ENCODE data around the gene CPNE4. TPM values are rescaled to one million over a fixed set of nuclear protein-coding genes. Genes with fewer than 3 reads are reported as not detected.

The CPNE4 gene
- total and polyA plus RNA-seq, 2 donors (not counting 3 experiments of a cell fraction or from before 2014, with no cell fraction given): not detected

DNA sequence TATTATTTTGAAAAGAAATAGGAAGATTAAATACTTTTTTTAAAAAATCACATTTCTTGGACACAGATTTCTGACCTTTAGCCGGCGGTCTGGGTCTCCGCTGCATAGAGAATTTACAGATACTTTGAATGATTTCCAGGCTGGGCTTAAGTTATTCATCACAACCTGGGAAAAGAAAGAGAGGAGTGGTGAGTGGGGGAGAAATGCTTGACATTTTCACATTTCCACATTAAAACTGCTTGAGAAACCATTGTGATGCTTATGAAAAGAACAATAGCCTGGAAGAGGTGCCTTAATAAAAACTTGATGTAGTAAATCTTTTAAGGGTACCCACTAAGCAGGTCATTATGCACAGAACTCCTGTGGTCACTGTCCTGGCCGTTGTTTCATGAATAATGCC lies 365.2 kb downstream of the CPNE4 start:
- POLR2A ChIA-PET: no interaction called here
- TF ChIP-seq GATA2 (IDR thresholded peaks at IDR 0.05; ENCODE audit: insufficient read depth, insufficient read length, low read depth, low read length): no peak
- no peak for TF ChIP-seq JUN (IDR thresholded peaks at IDR 0.05; ENCODE audit: borderline replicate concordance, insufficient read depth, insufficient read length, low read depth)
- TF ChIP-seq POLR2AphosphoS5 (IDR thresholded peaks at IDR 0.05; ENCODE audit: insufficient read depth, low read depth, low read length): no peak
- TF ChIP-seq POLR2A (IDR thresholded peaks at IDR 0.05; ENCODE audit: low read depth, low read length): no peak
- TF ChIP-seq FOS (IDR thresholded peaks at IDR 0.05; ENCODE audit: borderline replicate concordance, insufficient read depth, low read length): no peak
- no peak for TF ChIP-seq MYC (IDR thresholded peaks at IDR 0.05; ENCODE audit: low read depth, low read length)
- TF ChIP-seq, protein P1, sequence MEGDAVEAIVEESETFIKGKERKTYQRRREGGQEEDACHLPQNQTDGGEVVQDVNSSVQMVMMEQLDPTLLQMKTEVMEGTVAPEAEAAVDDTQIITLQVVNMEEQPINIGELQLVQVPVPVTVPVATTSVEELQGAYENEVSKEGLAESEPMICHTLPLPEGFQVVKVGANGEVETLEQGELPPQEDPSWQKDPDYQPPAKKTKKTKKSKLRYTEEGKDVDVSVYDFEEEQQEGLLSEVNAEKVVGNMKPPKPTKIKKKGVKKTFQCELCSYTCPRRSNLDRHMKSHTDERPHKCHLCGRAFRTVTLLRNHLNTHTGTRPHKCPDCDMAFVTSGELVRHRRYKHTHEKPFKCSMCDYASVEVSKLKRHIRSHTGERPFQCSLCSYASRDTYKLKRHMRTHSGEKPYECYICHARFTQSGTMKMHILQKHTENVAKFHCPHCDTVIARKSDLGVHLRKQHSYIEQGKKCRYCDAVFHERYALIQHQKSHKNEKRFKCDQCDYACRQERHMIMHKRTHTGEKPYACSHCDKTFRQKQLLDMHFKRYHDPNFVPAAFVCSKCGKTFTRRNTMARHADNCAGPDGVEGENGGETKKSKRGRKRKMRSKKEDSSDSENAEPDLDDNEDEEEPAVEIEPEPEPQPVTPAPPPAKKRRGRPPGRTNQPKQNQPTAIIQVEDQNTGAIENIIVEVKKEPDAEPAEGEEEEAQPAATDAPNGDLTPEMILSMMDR (IDR thresholded peaks at IDR 0.05; ENCODE audit: extremely low read depth in 1 of 2, insufficient read depth in 1 of 2, low read depth in 1 of 2, low read length in 2 of 2): no peak
- TF ChIP-seq MAX (IDR thresholded peaks at IDR 0.05; ENCODE audit: insufficient read depth, insufficient read length): no peak
- no peak for TF ChIP-seq EZH2 (IDR thresholded peaks at IDR 0.05; ENCODE audit: borderline replicate concordance, low read depth, low read length, severe bottlenecking)
- Histone ChIP-seq H3K27ac (ENCODE audit: insufficient read depth, low read depth, low read length) (no peak overlapping the region), H3K4me1 (ENCODE audit: control insufficient read depth, extremely low read depth, insufficient read depth, low read length) (no peaks in the 10 kb centered on the region), H4K20me1 (replicated peaks; ENCODE audit: control insufficient read depth, extremely low read depth, insufficient read depth, low read length) (no peaks in the 10 kb centered on the region), H3K36me3 (ENCODE audit: control insufficient read depth in 2 of 2, extremely low read depth in 1 of 2, insufficient read depth in 2 of 2, low read length in 2 of 2) (no peaks in the 10 kb centered on the region), H2AFZ (ENCODE audit: low read depth, low read length) (no peak overlapping the region), H3K4me3 (replicated peaks in 1 of 3; ENCODE audit: insufficient read depth in 1 of 3, low read depth in 1 of 3, low read length in 3 of 3) (no peak overlapping the region), H3K9ac (replicated peaks; ENCODE audit: extremely low read depth, insufficient read depth, low read length) (no peak overlapping the region), H3K9me3 (replicated peaks; ENCODE audit: control insufficient read depth, insufficient read depth, low read length) (no peaks in the 10 kb centered on the region), H3K9me1 (replicated peaks; ENCODE audit: control insufficient read depth, extremely low read depth, insufficient read depth, low read length) (no peaks in the 10 kb centered on the region), H3K79me2 (ENCODE audit: control insufficient read depth, insufficient read depth, low read length) (no peaks in the 10 kb centered on the region), H3K4me2 (ENCODE audit: insufficient read depth, low read length) (no peak overlapping the region), H3K27me3 (ENCODE audit: control insufficient read depth in 2 of 2, insufficient read depth in 2 of 2, low read length in 2 of 2) (no peaks in the 10 kb centered on the region)
- intact Hi-C loops (cut with micrococcal nuclease): no loop called here
- FAIRE-seq: no peak
- no TSS peak for BruUV-seq (replicated peaks)
- no peak for DNase-seq (ENCODE audit: low read depth, low spot score)
- CTCF ChIA-PET: no interaction called here
- dilution Hi-C loops (cut with MboI; ENCODE audit: extremely low pct_ligation_motif_present, low sequenced_read_pairs): no loop called here

All from endothelial cell of umbilical vein (primary cell).